ENCODE data around the gene HNRNPA0.

- TF ChIP-seq CTCF (conservative IDR thresholded peaks at IDR 0.05; ENCODE audit: low read length) (no peak), EZH2phosphoT487 (IDR thresholded peaks at IDR 0.05; ENCODE audit: borderline replicate concordance) (no peak)
Observed at GRCh38 chr5:137733922-137734321, 20.2 kb downstream of the HNRNPA0 start.

Data from Loucy (cell line).